UCSD-AML1 (cell line): ENCODE results near the gene TOR4A.

Experiments
- DNase-seq: peaks from one replicate; lab custom pipeline; 2025; ENCODE audit not compliant: unreplicated experiment; lab: John Stamatoyannopoulos, UW

TOR4A gene

DNA sequence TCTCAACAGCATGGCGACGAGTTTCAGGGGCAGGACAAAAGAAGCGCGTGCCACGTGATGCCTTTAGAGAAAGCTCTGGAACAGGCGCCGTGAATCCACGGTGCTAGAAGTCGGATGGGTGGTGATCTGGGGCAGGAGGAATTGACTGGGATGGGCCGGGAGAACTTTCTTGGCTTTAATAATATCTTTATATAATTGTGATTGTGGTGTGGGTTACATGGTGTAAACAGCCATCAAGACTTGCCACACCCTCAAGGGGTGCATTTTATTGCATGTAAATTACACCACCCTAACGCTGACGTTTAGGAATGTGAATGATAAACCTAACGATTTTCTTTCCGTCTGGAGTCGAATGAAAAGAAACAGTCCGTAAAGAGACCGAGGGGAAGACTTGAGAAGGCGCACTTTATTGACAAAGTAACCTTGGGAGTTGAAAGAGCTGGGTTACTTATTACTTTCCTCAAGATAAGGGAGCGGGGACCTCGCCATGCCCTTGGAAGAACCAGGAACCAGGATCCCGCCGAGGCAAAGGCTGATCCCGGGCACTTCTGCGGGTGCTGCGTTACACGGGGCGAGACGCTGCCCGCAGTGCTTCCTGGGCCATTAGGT is 16.1 kb downstream of the TOR4A start:
- DNase-seq, result no peak

DNA sequence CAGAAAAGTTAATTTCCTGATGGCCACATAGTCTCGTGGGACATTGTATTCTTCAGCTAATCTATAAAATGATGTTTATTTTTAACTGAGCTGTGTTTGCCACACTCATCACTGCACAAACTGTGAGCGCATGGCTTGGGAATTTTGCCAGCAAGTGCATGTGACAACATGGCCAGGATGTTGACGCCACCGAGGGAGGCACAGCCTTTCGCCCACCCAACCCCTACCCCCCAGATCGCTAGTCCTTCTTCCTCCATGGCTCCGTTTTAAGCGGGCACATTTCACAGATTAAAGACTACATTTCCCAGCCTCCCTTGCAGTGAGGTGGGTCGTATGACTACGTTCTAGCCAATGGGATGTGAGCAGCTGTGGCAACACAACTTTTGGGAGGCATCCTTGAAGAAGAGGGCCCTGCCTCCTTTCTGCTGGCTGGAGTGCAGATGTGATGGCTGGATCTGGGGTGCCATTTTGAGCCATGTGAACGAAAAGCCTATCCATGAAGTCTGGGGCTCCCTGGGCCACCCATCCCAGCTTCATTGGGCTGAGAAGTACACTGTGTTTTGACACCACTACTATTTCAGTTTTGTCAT is 16.7 kb downstream of the TOR4A start:
- no peak for DNase-seq

DNA sequence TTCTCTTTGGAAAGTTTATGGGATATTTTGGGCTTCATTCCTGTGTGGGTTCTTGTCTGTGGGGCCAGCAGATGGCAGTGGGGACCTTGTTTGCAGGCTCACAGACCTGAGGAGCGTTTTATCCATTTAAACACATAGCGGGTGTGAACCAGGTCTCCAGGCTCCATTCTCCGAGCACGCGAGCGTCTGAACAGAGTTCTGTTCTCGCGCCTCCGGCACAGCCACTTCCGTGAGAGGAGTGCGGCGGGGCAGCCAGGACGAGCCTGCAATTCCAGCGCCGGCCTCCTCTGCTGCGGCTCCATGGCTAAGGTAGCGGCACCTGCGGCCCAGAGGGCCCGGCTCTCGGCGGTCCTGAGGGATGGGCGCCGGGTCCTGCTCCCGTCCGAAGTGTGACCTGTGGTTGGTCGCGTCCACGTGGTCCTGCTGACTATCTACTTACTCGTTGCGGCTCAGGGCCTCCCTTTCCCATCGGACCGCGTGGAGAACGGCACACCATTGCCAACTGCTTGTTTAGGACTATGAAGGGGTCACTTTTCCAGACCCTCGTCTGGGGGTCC is 17.2 kb downstream of the TOR4A start:
- DNase-seq, result no peak

DNA sequence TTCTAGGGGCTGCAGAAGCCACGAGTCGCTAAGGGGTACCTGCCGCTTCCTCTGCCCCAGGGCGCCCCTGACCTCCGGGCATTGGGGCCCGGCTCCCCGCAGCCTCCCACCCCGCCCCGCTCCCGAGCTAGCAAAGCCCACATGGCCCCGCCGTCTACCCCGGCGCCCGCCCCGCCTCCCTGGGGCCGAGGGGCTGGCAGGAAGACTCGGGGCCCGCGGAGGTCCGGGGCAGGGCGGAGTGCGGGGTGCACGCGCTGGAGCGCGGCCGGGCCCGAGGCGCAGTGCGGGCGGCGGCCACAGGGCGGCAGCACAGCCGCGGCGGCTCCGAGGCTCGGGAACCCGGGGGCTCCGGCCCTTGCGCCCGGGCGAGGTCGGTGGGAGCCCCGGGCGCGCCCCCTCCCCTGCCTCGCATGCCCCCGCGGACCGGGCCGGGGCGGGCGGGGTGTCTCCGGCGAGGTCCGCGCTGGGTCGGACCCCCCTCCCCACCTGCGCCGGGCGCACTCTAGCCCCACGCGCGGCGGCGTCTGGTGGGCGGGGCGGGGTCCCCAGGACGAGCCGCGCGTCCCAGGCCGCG is 17.8 kb downstream of the TOR4A start:
- peak; percentile 65 for DNase-seq

DNA sequence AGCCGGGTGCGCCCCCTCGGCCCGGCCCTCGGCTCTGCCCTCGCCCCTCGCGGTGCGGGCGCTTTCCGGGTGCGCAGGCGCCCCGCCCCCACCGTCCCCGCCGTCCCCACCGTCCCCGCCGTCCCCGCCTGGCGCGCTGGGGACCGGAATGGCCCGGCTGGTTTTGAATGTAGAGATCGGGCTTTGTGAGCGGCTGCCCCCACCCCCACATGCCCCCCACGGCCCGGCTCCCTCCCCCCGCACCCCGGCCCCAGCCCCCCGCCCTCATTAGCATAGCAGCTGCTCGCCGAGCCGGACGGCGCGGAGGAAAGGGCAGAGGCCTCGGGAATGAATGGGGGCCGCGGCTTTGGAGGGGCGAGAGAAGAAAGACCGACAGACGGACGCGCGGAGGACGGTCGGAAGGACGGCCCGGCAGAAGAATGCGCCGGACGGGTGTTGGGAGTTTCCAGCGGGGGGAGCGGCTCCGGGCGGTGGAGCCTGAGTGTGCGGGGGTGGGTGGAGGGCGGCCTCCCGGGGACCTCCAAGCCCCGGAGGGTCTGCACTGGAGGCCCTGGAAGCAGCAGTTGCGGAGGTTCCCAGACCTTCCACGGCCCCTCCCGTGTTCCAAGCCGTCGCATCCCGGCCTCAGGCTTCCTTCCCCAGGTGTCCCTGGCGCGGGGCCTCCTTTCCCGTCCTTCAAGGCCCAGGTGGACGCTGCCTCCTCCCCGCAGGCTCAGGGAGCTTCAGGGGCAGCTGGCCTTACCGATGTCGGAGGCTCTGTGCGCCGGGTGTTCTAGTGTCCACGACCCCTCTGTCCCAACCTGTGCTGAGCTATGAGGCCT is 18.5 kb downstream of the TOR4A start:
- DNase-seq, result no peak

DNA sequence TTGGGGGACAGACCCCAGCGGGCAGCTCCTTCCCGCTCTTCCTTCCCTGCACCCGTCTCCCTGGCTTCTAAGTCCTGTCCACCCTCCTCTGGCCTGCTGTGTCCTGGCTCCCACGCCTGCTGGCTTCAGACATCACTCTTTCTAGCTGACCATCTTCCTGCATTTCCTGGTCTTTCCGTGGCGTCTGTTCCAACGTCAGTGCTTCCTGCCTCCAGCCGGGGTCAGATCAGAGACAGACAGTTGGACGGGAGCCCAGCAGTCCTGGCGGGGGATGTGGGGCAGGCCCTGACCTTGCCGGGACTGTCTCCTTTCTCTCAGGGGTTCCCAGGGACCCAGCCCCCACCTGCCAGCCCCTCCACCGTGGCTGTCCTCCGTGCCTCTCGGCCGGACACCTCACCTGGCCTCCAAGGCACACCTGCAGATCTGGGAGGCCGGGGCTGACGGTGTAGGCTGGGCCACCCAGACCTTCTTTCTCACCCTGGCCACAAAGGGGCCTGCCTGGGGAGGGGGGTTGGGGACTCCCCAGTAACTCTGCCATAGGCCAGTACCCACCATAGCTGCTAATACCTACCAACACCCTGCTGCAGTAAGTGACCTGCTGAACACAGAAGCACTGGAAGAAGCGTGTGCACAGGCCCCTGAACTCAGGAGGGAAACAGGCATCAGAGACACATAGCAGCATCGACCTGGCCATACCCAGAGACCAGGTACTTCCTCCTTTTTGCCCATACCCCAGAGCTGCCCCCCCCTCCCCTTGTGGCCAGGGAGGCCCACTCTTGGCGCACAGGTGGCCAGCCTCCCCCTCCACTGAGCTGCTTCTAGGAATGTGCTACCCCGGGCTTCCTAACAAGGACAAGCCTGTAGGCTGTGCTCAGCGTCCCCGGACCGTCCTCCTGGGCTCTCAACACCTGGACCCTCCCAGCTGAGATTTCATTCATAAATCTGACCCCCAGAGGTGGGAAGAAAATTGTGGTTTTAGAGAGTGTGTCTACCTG is 19.4 kb downstream of the TOR4A start:
- DNase-seq, result no peak

DNA sequence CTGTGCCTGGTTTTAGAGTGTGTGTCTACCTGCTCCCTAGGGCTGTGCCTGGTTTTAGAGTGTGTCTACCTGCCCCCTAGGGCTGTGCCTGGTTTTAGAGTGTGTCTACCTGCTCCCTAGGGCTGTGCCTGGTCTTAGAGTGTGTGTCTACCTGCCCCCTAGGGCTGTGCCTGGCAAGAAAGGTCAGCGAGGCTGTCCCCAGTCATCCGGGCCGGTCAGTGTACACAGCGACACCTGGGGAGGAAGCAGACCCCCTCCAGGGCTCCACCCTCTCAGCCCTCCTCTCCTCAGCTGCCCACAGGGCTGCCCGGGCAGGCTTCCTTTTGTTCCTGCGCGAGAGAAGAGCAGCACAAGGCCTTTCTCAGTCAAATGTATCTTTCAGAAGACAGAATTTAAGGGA is 20.4 kb downstream of the TOR4A start:
- DNase-seq, result no peak

DNA sequence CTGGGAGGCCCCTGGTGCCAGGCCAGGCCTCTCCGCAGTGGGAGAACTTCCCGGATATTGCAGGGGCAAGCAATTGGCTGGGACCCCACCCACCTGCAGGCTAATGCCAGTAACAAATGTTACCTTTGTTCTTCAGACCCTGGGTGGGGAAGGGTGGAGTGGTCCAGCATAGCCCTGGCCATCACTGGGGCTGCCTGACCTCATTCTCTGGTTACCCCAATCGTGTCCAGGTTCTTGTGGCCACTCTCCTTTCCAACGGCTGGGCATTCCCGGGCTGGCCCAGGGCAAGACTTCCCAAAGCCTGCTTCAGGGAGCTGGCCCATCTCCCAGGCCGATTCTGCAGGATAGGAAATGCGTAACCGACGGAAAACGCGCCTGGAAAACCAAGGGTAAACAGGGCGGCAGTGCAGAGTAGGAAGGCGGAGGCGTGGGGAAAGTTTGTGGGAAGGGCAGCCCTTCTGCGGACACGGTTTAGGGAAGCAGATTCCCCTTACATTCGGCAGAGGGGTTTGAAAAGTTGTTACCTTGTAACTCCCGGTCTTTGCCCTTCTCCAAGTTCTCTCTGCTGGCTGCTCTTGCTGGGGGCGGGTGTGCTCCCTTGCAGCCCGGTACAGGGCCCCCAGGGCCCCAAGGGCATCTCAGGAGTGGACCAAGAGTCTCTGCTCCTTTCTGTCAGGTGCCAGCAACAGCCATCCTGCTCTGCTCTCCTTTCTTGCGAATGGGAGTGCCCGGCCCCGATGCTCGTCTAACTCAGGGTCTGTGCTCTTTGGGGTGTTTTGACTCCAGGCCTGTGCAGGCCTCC is 21.1 kb downstream of the TOR4A start:
- DNase-seq, result no peak

DNA sequence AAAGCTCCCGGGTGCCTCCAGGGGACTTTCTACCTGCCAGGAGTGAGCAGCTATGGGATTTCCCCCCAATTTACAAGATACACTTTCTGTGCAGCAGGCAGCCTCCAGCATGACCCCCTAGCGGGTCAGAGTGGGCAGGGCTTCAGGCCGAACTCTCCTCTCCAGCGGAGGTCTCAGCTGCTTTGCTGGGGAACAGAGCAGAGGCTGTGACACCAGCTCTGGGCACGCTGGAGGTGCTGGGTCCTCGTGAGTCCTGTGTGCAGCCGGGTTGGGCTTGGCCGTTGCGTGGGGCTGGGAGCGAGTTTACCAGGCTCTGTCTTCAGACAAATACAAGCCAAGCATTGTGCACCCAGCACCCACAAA is 21.7 kb downstream of the TOR4A start:
- DNase-seq, result no peak

DNA sequence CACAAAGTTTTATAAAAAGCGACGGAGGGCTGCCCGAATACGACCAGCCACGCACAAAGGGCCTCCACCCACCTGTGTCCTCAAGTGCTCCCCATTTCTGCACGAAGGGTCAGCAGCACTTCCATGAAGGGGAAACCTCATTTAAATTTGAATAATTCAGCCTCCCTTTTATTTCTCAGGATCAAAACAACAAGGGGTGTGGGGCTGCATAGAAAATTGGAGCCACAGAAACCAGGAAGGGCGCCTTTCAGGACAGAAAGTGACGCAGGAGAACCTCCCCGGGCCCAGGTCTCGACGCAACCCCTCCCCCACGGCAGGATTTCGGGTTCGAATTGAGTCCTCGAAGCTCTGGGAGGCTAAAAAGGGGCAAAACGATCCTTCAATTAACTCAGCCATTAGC is 22.4 kb downstream of the TOR4A start:
- no peak for DNase-seq

DNA sequence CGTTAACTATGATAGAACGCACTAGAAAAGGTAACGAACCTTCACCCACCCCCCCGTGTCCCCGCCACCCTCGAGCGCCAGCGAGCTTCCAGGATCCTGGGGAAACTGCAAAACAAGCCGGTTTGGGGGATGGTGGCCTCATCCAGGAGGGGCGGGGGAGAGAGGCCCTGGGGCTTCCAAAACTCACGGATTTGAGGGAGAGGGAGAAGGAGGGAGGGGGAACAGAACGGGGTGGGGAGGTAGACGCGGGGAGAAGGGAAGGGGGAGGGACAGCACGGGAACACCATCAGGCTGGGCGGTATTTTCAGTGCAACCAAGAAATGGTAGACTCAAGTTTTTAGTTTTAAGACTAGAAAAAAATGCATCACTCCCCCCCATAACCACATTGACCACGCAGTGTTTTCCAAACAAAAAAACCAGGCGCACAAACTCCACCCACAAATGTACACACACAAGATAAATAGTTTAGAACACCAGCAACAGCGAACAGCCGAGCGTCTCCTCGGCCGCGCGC is 23.1 kb downstream of the TOR4A start:
- no peak for DNase-seq

DNA sequence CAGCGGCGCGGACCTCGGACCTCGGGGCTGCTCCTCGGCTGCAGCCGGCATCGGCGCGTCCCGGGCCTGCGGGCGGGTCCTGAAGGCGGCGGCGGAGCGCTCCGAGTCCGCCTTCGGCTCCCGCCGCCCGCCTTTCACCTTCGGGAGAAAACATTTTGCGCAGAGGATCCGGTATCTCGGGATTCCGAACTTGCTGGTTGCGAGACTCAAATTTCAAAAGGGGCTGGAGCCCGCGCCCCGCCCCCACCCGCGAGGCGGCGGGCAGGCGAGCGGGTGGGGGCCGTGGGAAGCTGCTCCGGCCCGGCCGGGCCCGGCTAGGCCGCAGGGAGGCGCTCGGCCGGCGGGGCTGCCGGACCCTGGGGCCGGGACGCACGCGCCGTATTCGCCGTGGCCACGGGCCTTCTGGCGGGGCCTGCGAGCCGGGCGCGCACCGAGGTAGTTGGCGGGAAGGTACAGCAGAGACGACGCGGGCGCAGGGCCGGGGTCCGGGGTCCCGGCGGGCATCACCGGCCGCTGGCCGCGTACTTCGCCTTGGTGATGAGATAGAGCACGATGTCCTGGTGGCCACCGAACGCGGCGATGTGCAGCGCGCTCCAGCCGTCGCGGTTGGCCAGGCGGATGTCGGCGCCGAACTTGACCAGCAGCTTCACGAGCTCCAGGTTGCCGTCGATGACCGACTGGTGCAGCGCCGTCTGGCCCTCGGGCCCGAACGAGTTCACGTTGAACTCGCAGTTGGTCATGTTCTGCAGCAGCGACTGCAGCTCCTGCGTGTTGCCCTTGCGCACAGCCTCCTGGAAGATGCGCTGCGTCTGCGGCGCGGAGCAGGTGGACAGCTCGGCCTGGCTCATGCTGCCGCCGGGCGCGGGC is 23.8 kb downstream of the TOR4A start:
- peak; percentile 70 for DNase-seq

DNA sequence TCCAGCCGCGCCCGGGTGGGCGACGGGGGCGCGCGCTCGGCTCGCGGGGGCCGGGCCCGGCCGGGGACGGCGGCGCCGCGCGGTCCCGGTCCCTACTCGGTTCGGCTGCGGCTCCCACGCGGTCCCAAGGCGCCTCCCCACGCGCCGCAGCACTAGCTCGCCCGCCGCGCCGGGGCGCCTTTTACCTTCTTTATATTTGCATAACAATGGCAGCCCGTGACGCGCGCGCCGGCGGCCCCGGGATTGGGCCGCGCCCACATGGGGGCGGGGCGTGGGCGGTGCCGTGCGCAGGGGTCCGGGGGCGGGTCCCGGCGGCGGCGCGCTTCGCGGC is 24.6 kb downstream of the TOR4A start, which contains the start of gene NRARP:
TSS of gene NRARP (minus strand) at position 154 of the 331 bp plus-strand sequence. CDS start 343 bp downstream, outside the sequence.
- DNase-seq, result peak; percentile 92

DNA sequence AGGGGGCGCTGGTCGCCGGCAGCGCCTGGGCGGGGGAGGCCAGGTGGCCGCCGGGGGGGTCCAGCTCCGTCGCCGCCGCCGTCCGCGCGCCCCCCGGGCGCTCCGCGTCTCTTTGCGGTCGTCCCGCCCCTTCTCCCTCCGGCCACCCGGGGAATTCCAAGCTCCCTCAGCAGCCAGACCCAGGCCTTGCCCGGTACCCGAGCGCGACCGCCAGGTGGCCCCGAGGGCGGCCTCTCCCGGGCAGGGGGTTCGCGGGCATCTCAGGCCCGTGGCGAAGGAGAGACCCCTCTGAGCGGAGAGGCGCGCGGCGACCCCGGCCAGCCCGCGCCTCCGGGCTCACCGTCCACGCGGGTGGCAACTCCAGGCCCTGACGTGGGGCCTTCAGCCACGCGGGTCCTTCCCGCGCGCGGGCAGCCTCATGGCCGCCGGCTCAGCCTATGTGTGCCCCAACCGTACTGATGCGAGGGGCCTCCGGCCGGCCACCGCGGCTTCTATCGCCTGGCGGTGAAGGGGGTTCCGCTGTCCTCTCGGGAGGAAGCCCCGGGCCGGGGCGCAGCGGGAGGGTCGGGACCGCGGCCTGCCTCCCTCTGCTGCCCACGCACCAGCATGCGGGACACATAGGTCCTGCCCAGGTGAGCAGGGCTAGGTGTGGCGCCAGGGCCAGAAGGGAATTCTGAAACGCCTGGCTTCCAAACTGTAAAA is 25.1 kb downstream of the TOR4A start:
- DNase-seq, result no peak

DNA sequence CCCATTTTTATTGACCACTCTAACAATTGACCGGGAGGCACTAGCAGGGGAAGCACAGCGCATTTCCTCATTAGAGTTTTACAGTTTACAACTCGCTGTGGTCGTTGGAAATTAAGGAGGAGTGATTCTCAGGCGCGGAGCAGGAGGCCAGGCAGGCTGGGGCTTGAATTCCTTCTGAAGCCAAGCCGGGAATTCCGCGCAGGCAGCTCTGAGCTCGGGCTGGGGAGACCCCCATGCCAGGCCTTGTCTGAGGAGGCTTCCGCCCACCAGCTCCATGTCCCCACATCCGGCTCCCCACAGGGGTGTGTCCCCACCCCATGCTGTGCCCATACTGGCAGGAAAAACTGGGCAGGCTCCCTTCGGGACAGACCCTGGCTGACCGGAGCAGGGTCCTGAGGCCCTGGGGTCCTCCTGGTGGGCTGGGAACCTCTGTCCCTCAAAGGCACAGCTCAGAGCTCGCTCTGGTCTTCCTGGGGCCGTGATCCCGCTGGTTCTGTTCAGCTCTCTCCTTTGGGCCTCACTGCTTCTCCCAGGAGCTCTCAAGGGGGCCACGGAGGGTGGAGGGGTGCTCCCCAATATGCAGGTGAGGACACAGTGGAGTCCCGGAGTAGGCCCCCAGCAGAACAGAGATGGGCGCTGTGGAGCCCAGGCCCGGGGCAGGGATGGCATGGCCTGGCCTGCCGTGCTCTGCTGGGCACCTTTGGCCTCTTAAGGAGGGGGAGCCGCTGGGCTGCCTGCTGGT is 25.8 kb downstream of the TOR4A start:
- peak; percentile 56 for DNase-seq

DNA sequence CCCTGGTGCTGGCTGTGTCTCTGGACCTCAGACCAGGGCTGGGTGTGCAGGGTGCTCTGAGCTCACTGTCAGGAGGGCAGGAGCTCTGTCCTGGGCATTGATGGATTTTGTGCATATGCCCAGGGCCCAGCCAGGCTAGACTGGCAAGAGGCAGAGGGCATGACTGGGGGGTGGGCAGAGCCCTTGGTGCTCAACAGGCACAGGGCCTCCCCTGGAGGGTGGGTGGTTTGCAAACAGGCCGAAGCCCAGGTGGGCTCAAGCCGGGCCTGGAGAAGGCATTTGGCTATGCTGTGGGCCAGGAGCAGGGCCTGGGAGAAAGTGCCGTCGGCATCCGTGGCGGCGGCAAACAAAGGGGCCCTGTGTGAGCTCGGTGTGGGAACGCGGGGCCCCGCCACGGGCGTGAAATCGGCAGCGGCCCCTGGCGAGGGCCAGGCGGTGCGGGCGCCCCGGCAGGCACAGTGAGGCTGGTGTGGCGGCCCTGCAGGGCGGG is 26.4 kb downstream of the TOR4A start:
- no peak for DNase-seq

DNA sequence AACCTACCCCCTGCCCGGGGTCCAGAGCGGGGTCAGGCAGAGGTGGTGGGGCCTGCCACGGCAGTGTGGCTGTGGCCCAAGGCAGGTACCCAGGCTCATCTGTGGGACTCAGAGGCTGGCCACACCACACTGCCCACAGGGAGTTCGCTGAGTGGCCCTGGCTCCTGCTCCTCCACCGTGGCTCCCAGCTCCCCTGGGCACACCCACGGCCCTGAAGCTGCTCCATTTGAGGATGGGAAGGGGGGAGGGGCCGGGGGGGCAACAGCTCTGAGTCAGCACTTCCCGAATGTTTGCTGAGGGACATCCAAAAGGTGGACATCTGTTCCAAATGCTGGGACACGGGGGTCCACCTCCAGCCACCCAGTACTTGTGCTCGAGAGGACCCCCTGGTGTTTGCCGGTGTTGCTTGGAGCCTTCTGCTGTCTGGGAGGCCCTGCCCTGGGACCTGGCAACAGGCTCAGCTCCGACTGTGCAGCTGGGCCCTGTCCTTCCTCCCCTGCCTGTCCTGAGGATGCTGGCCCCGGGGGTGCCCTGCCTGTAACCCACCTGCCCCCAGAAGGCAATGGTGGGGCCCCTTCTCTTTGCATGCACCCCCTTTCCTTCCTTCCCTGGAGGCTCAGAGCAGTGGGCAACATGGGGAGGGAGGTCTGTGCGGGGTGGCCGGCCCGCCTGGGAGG is 27.0 kb downstream of the TOR4A start:
- DNase-seq, result no peak
